GM21360 (cell line): ENCODE results near the gene DFFB.
"Not testable (repeated sequence)": the region's sequence is repeated elsewhere in the genome, so short reads cannot be mapped to it uniquely, and the experiment has no call there.

Source experiments
- ATAC-seq: cut with Tn5 transposase; IDR thresholded peaks from one replicate; pipeline ENCODE4 v1.9.1; 2021; ENCODE audit warnings: mild to moderate bottlenecking, moderate library complexity; ENCODE audit not compliant: unreplicated experiment

The DFFB gene

DNA sequence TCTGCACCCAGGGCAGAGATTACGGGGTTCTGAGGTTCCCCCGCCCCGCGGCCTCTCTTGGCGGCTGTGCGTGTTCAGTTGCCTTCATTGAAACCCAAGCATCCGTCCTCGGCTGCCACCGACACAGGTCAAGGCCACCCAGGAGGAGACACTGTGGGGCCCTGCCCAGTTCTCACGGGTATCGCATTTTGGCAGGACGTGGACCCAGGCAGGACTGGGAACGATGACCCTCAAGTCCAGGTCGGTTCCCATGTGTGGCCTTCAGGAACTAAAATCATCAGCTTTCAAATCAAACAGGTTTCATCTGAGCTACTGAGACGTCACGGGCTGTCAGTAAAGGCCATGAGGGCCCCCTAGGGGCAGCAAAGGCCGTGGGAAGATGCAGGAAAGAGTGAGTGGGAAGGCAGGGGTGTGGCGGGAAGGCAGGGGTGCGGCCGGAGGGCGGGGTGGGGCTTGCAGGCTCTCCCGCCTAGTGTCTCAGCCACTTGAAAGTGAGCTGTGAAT, 49.8 kb downstream of the DFFB start:
- no peak for ATAC-seq

GRCh38 chr1:3907621-3908165, 50.4 kb downstream of the DFFB start:
- no peak for ATAC-seq

- ATAC-seq = no peak
Observed at GRCh38 chr1:3908886-3909517, 51.7 kb downstream of the DFFB start.

GRCh38 chr1:3909615-3910014, 52.3 kb downstream of the DFFB start:
- ATAC-seq = no peak

DNA sequence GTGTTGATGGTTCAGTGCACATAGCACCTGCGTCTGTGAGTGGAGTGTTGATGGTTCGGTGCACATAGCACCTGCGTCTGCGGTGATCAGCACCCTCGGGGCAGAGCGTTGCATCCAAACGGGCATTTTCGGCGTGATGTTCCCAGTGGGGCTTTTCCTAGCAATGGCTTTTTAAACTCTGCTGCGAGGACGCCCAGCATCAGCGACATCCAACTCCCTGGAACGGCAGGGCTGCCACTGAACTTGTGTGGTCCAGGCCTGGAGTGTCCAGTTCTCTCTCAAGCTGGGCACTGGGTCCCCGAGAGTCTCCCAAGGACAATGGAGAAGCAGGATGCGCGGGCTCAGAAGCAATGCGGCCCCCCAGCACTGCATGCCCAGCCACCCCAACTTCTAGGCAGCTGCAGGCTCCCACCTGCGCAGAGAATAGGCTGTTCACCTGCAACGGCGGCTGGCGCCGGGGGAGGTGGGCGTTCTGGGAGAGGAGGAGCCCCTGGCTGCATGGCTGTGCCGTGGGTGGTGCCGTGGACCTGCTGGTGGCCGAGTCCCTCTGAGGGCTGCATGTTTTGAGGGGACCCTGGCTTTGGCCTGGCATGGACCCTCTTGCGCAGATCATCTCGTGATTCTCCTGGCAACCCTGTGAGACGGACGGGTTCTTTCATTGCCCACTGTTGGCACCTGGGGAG, 52.9 kb downstream of the DFFB start:
- ATAC-seq = no peak

DNA sequence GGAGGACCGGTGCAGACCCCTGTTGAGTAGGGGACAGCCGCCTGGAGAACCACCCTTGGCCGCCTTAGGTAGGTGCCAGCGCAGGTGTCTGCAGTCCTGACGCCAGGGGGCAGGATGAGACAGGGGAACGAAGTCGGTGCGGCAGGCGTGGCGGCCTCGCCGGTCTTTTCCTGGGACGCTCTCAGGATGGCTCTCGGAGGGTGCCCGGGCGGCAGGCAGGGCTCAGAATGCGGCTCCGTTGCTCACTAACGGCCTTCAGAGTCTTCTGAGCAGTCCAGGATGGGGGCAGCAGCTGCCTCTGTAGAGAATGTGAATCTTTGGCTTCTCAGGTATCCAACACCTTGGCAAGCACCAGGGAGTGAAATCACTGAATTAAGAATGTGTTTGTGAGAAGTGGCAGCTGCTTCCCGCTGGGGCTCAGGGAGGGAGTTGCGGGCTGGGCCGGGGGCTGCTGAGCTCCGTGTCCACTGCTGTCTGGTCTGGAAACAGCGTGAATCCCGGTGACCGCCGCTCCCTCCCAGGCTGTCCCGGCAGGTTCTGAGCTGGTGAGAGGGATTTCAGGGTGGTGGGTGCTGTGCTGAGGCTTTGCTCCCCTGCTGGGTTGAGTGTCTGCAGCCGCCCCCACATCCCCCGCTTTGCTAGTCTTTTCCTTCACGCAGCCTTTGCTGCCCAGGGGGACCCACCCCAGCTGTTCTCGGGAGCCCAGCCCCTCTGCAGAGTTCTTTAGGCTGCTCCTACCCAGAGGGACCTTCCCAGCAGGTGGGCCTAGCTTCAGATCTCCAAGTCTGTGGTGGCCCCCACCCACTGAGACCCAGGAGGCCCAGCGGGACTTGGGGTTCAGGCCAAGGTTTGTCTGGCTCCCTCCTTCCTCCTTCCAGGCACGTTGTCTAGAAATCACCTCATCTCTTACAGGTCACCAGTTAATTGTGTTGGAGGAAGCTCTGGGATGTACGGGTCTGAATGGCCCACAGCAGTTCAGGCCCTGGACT, 53.9 kb downstream of the DFFB start:
- ATAC-seq = peak; percentile 75

DNA sequence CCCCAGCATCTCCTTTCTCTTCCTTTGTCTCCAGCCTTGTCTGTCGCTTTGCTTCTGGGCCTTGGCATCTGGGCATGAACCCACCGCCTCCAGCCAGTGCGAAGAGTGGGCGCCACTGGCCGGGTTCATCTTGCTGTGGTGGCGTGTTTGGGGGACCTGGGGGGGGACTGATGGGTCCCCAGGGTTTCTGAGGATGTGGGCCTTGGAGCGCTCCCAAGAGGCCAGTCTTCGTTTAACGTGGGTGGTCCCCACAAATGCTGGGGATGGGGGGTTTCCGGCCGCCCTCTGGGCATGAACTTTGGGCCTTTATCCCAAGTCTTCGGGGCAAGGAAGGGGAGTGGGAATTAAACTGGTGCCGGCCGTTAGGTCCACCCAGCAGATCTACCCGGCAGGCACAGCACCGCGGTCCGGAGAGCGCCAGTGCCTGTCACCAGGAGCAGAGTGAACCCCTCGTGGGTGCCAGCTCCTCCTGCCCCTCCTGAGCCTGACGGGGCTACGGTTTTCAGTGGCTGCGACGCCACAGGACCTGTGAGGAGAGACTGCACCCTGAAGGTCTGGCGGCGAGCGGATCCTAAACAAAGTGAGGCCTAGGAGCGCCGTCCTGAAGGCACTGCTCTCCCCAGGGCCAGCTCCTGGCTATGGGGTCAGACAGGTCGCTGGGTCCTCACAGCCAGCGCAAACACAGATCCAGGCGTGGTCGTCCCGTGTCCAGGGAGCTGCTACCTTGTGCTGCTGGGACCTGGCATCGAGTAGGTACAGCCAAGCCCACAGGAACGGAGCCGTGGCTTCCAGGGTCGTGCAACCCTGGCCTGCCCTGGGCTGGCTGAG, 54.9 kb downstream of the DFFB start:
- no peak for ATAC-seq

GRCh38 chr1:3912809-3913685, 55.8 kb downstream of the DFFB start:
- ATAC-seq = no peak

DNA sequence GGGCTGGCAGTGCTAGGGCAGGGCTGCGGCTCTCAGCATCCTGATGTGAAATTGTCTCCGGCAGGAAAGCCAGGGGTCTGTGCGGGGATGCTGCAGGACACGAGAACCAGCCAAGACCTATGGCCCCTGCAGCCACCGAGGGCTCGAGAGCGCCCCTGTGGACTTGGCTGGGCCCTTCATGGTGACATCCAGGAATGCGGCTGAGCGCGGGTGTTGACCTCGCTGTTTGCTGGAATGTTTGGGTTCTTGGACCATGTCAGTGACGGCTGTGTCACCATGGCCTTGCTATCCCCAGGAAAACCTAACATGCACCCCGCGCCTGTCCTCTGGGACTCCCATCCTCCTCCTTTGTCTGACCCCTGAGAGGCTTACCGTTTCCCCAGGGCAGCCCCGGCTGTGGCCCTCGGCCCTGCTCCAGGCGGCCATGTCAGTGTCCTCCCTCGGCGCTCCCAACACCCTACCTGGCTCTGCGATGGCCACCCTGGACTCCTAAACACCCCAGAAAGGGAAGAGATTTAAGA, 57.1 kb downstream of the DFFB start:
- no peak for ATAC-seq

- no peak for ATAC-seq
Observed at GRCh38 chr1:3914911-3915310, 57.6 kb downstream of the DFFB start.

- no peak for ATAC-seq
Observed at GRCh38 chr1:3915551-3916121, 58.4 kb downstream of the DFFB start.

DNA sequence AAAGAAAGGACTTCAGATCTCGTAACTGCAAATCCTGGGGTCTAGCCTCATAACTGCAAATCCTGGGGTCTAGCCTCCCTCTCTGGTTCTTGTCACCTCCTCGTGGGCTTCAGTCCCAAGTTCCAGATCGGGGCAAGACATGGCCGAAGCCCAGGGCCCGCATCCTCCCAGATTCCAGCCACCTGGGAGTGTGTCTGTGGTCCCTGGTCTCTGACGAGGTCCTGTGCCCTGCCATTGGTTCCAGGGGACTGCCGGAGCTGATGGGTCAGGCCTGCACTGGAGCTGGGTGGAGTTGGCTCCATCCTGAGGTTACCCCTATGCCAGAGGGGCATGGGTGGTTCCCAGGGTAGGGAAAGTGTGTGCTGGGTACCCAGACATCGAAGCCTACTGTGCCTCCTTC, 60.5 kb downstream of the DFFB start:
- ATAC-seq = no peak

DNA sequence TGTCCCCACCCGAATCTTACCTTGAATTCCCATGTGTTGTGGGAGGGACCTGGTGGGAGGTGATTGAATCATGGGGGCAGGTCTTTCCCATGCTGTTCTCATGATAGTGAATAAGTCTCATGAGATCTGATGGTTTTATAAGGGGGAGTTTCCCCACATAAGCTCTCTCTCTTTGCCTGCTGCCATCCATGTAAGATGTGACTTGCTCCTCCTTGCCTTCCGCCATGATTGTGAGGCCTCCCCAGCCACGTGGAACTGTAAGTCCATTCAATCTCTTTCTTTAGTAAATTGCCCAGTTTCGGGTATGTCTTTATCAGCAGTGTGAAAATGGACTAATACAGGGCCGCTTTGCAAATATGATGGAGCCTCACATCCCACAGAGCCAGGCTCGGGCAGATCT, 61.1 kb downstream of the DFFB start:
- ATAC-seq = not testable (repeated sequence)

GRCh38 chr1:3918966-3919611, 61.8 kb downstream of the DFFB start:
- ATAC-seq = no peak

DNA sequence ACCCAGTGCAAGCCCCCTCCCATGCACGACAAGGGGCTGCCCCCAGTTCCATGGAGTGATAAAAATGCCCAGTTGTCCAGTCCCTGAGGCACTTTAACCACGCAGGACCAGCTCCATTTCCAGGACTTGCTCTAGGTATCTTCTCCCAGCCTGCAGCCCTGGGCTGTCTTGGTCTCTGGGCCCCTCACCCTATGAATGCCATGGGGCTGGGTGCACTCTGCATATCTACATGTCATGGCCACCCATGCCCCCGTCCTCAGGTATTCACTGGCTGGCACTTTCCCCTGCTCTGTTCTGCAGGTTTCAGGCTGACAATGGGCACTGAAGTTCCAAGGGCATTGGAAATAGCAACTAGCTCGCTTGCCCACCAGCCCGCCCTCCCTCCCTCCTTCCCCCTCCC, 62.4 kb downstream of the DFFB start:
- ATAC-seq = no peak

DNA sequence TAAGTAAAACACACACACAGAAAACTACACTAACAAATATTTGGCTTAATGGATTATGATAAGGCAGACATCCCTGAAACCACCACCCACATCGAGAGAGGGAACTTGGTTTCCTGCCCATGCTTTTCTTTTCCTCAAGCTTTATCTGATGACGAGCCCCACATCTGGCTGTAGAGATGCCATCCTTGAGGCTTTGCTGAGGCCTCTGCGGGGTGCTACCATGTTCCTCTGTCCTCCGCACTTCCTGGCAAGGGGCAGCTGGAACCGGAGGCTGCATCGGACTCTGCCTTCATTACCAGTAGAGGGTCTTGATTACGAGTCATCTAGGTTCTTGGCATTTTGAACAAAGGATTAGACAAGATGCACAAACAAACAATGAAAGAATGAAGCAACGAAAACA, 64.5 kb downstream of the DFFB start:
- no peak for ATAC-seq

DNA sequence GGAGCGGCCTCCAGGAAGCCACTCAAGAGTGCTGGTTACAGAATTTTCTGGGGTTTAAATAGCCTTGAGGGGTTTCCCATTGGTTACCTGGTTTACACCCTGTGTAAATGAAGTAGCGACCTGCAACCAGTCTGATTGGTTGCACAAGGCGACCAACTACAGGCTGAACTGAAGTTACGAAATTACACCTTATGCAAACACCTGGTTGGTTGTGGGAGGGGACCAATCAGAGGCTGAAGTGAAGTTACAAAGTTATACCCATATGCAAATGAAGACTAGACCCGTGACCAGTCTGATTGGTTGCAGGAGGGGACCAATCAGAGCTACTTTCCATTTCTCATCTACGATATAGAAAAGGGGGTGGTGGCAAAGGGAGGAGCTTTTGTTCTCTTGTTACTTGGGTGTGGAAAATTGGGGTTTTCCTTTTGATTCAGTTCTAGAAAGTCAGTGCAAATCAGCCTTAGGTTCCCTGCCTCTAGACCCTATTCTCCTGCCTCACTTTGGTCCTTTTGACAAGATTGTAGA, 65.0 kb downstream of the DFFB start:
- ATAC-seq = no peak

GRCh38 chr1:3922851-3923250, 65.6 kb downstream of the DFFB start:
- ATAC-seq = no peak
